G401 (cell line): ENCODE results near the gene PBXIP1. TPM values are rescaled to one million over a fixed set of nuclear protein-coding genes. Genes with fewer than 3 reads are reported as not detected.

Source experiments
- DNase-seq: peaks from one replicate; pipeline ENCODE4 v3.0.0-alpha.2; 2015; ENCODE audit warnings: low spot score
- in situ Hi-C: cut with HindIII; loops from 2 replicates; pipeline ENCODE4 v1.10.0; 2016; ENCODE audit warnings: low sequenced_read_pairs, mixed read lengths
- total RNA-seq: library from RNA; depleted of rRNA; stranded (reverse); fragments of >200 nt; shearing (Covaris generic); gene quantifications from 2 replicates; pipeline ENCODE4 v1.2.3, GENCODE V29; 2014

PBXIP1 gene
- total RNA-seq, 1 experiment from 2014 or later: 25.9 TPM

GRCh38 chr1:154961207-154962155 is 5.6 kb upstream of the PBXIP1 start, which contains the start of gene PYGO2:
PYGO2 (minus strand) TSS chr1:154961782; CDS start chr1:154961576, 206 bp downstream.
- in situ Hi-C loops: no loop called here
- peak; percentile 73 for DNase-seq

- in situ Hi-C loops: no loop called here
- no peak for DNase-seq
These were observed 4.7 kb upstream of the PBXIP1 start for GRCh38 chr1:154960446-154961136.

- in situ Hi-C loops: no loop called here
- DNase-seq: no peak
These were observed 3.5 kb upstream of the PBXIP1 start for GRCh38 chr1:154959426-154959780.

- no peak for DNase-seq
- in situ Hi-C loops: no loop called here
These were observed 3.0 kb upstream of the PBXIP1 start for GRCh38 chr1:154958681-154959425.

GRCh38 chr1:154958036-154958435 is 2.1 kb upstream of the PBXIP1 start:
- in situ Hi-C loops: no loop called here
- DNase-seq: no peak

- in situ Hi-C loops: no loop called here
- DNase-seq: no peak
These were observed 1.3 kb upstream of the PBXIP1 start for GRCh38 chr1:154957091-154957657.

GRCh38 chr1:154956544-154956941 is 644 bp upstream of the PBXIP1 start:
- DNase-seq: peak; percentile 46
- in situ Hi-C loops: no loop called here

- in situ Hi-C loops: no loop called here
- peak; percentile 98 for DNase-seq
These were observed 721 bp downstream of the PBXIP1 start for GRCh38 chr1:154955039-154955717.

GRCh38 chr1:154954541-154954940 is 1.4 kb downstream of the PBXIP1 start:
- in situ Hi-C loops: no loop called here

GRCh38 chr1:154953611-154954038 is 2.3 kb downstream of the PBXIP1 start:
- in situ Hi-C loops: no loop called here

More at GRCh38 chr1:154954541-154954940, 1.4 kb downstream of the PBXIP1 start:
- DNase-seq: peak; percentile 19

GRCh38 chr1:154952664-154953063 is 3.2 kb downstream of the PBXIP1 start:
- in situ Hi-C loops: no loop called here
- DNase-seq: no peak

More at GRCh38 chr1:154953611-154954038, 2.3 kb downstream of the PBXIP1 start:
- DNase-seq: no peak

GRCh38 chr1:154951901-154952657 is 3.8 kb downstream of the PBXIP1 start:
- no peak for DNase-seq
- in situ Hi-C loops: no loop called here

- DNase-seq: no peak
- in situ Hi-C loops: no loop called here
These were observed 7.8 kb downstream of the PBXIP1 start for GRCh38 chr1:154948079-154948478.

GRCh38 chr1:154945962-154946850 is 9.7 kb downstream of the PBXIP1 start:
- in situ Hi-C loops: no loop called here
- DNase-seq: no peak

- in situ Hi-C loops: no loop called here
- DNase-seq: no peak
These were observed 10.5 kb downstream of the PBXIP1 start for GRCh38 chr1:154945160-154945961.

GRCh38 chr1:154944401-154945159 is 11.3 kb downstream of the PBXIP1 start:
- DNase-seq: no peak
- in situ Hi-C loops: no loop called here
